ENCODE measurements around the gene RGL1. TPM values are rescaled to one million over a fixed set of nuclear protein-coding genes. Genes with fewer than 3 reads are reported as not detected.
A peak's percentile ranks its signal among the peaks of the same experiment; 100 is the strongest.

The RGL1 gene
- total and polyA plus RNA-seq, 2 donors (not counting 1 experiment from before 2014, with no cell fraction given), result 16.2 to 21.4 TPM

DNA sequence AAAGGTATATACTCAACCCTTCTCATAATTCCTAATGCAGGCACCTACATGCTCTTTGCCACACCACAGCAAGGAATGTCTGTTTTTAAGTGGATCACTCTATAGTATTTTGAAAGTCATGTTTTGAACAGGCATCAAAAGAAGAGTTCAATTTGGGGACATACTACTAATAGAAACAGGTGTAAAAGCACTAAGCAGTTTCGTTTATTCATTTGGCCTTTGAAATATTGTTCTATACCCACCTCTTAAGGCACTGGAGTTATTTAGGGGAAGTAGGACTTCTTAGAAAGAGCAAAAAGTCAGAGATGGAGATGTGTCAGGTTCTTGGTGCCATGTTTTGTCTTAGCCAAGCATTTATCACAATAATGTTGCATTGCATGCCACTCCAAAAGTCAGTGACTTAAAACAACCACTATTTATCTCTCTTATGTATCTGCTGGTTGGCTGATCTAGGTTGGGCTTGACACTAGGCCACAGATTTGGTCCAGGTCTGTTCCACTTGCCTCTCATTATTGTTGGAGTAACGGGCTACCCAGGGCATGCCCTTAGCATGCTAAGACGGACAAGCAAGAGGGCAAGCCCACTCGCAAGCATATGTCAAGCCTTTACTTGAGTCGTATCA lies 107.5 kb downstream of the RGL1 start:
- no peaks in the 10 kb centered on the region for H3K79me2 ChIP-seq (ENCODE audit: control insufficient read depth, insufficient read depth, low read length)
- H3K4me1 ChIP-seq (ENCODE audit: control insufficient read depth, extremely low read depth, insufficient read depth, low read length), result peaks cover 23% of the 10 kb centered on the region
- H3K27me3 ChIP-seq (ENCODE audit: control insufficient read depth, insufficient read depth, low read length), result no peaks in the 10 kb centered on the region
- peaks cover 6% of the 10 kb centered on the region for H3K36me3 ChIP-seq (ENCODE audit: control insufficient read depth, insufficient read depth, low read length)
- H4K20me1 ChIP-seq (ENCODE audit: control insufficient read depth, extremely low read depth, insufficient read depth, low read length), result no peaks in the 10 kb centered on the region
- no peak overlapping the region for H3K9ac ChIP-seq (ENCODE audit: insufficient read depth, low read length)
- no peak overlapping the region for H3K4me3 ChIP-seq (replicated peaks in 1 of 4; ENCODE audit: control extremely low read depth in 1 of 4, insufficient read depth in 1 of 4, low read depth in 3 of 4, low read length in 4 of 4)
- no peak overlapping the region for H3K27ac ChIP-seq (ENCODE audit: insufficient read depth, low read length)
- no peak overlapping the region for H2AFZ ChIP-seq (ENCODE audit: low read length)
- no peaks in the 10 kb centered on the region for H3K9me3 ChIP-seq (ENCODE audit: control insufficient read depth, insufficient read depth, low read depth, low read length)
- H3K4me2 ChIP-seq (ENCODE audit: extremely low read depth, insufficient read depth, low read length), result no peak overlapping the region
- no peak for DNase-seq (ENCODE audit: low read depth in 2 of 2)
- TF ChIP-seq, protein P1, sequence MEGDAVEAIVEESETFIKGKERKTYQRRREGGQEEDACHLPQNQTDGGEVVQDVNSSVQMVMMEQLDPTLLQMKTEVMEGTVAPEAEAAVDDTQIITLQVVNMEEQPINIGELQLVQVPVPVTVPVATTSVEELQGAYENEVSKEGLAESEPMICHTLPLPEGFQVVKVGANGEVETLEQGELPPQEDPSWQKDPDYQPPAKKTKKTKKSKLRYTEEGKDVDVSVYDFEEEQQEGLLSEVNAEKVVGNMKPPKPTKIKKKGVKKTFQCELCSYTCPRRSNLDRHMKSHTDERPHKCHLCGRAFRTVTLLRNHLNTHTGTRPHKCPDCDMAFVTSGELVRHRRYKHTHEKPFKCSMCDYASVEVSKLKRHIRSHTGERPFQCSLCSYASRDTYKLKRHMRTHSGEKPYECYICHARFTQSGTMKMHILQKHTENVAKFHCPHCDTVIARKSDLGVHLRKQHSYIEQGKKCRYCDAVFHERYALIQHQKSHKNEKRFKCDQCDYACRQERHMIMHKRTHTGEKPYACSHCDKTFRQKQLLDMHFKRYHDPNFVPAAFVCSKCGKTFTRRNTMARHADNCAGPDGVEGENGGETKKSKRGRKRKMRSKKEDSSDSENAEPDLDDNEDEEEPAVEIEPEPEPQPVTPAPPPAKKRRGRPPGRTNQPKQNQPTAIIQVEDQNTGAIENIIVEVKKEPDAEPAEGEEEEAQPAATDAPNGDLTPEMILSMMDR (conservative IDR thresholded peaks at IDR 0.05 in 1 of 2, IDR thresholded peaks at IDR 0.05 in 1 of 2; ENCODE audit: low read depth in 1 of 2, low read length in 2 of 2), result no peak
- TF ChIP-seq EZH2 (IDR thresholded peaks at IDR 0.05; ENCODE audit: low read length, missing control alignments), result no peak

DNA sequence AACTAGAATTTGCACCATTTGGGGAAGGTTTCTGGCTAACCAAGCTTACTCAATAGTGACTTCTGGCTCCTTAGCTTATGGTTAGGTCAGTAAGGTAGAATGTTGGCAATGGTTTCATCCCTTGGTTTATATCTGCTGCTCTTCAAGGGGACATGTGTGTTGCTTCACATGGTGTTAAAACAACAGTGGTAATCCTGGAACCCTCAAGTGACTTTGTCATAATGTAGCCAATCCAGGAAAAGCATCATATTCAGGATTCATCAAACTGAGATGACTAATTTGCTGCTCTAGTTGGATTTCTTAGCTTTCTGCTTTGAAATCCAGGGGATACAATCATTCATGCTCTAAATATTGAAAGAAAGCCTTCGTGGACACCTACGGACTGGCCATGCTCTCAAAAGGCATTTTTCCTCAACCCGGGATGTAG lies 108.7 kb downstream of the RGL1 start:
- peak in 1 of 2 donors; percentile 59 for DNase-seq (ENCODE audit: low read depth in 2 of 2)
- no peaks in the 10 kb centered on the region for H4K20me1 ChIP-seq (ENCODE audit: control insufficient read depth, extremely low read depth, insufficient read depth, low read length)
- no peaks in the 10 kb centered on the region for H3K27me3 ChIP-seq (ENCODE audit: control insufficient read depth, insufficient read depth, low read length)
- H3K4me1 ChIP-seq (ENCODE audit: control insufficient read depth, extremely low read depth, insufficient read depth, low read length), result peaks cover 23% of the 10 kb centered on the region
- no peaks in the 10 kb centered on the region for H3K79me2 ChIP-seq (ENCODE audit: control insufficient read depth, insufficient read depth, low read length)
- no peak overlapping the region for H3K9ac ChIP-seq (ENCODE audit: insufficient read depth, low read length)
- TF ChIP-seq, protein P1 (conservative IDR thresholded peaks at IDR 0.05 in 1 of 2, IDR thresholded peaks at IDR 0.05 in 1 of 2; ENCODE audit: low read depth in 1 of 2, low read length in 2 of 2), result no peak
- TF ChIP-seq EZH2 (IDR thresholded peaks at IDR 0.05; ENCODE audit: low read length, missing control alignments), result no peak
- H3K36me3 ChIP-seq (ENCODE audit: control insufficient read depth, insufficient read depth, low read length), result peaks cover 8% of the 10 kb centered on the region
- H3K4me2 ChIP-seq (ENCODE audit: extremely low read depth, insufficient read depth, low read length), result peak overlapping the region; percentile 29
- H2AFZ ChIP-seq (ENCODE audit: low read length), result no peak overlapping the region
- H3K27ac ChIP-seq (ENCODE audit: insufficient read depth, low read length), result peak overlapping the region; percentile 19
- H3K9me3 ChIP-seq (ENCODE audit: control insufficient read depth, insufficient read depth, low read depth, low read length), result no peaks in the 10 kb centered on the region
- no peak overlapping the region for H3K4me3 ChIP-seq (replicated peaks in 1 of 4; ENCODE audit: control extremely low read depth in 1 of 4, insufficient read depth in 1 of 4, low read depth in 3 of 4, low read length in 4 of 4)

DNA sequence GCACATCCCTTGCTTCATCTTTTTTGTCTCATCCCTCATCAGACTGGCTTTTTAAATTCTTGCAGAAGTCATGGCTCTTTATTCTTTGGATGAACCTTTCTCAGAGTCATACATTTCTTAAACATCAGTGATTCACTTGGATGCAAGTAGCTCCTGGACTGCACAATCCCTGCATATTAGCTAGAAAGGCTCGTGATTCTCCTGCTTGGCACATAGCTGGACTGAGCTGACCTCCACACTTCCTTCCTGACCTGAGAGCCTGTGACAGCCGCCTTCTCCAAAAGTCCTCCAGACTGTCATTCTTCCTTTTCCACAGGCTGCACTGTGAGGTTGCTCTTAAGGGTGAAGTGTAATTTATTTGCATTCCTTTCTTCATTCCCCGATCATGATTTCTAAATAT lies 109.4 kb downstream of the RGL1 start:
- Histone ChIP-seq H3K9ac (ENCODE audit: insufficient read depth, low read length) (no peak overlapping the region), H4K20me1 (ENCODE audit: control insufficient read depth, extremely low read depth, insufficient read depth, low read length) (no peaks in the 10 kb centered on the region), H3K36me3 (ENCODE audit: control insufficient read depth, insufficient read depth, low read length) (peaks cover 8% of the 10 kb centered on the region), H3K4me1 (ENCODE audit: control insufficient read depth, extremely low read depth, insufficient read depth, low read length) (peaks cover 23% of the 10 kb centered on the region), H3K4me2 (ENCODE audit: extremely low read depth, insufficient read depth, low read length) (no peak overlapping the region), H3K4me3 (replicated peaks in 1 of 4; ENCODE audit: control extremely low read depth in 1 of 4, insufficient read depth in 1 of 4, low read depth in 3 of 4, low read length in 4 of 4) (no peak overlapping the region), H3K27me3 (ENCODE audit: control insufficient read depth, insufficient read depth, low read length) (no peaks in the 10 kb centered on the region), H3K27ac (ENCODE audit: insufficient read depth, low read length) (peak overlapping the region; percentile 19), H3K79me2 (ENCODE audit: control insufficient read depth, insufficient read depth, low read length) (no peaks in the 10 kb centered on the region), H2AFZ (ENCODE audit: low read length) (no peak overlapping the region), H3K9me3 (ENCODE audit: control insufficient read depth, insufficient read depth, low read depth, low read length) (no peaks in the 10 kb centered on the region)
- DNase-seq (ENCODE audit: low read depth in 2 of 2), result peak; percentile 15 to 26
- TF ChIP-seq, protein P1 (conservative IDR thresholded peaks at IDR 0.05 in 1 of 2, IDR thresholded peaks at IDR 0.05 in 1 of 2; ENCODE audit: low read depth in 1 of 2, low read length in 2 of 2), result no peak
- TF ChIP-seq EZH2 (IDR thresholded peaks at IDR 0.05; ENCODE audit: low read length, missing control alignments), result no peak
